G401 (cell line): ENCODE results near the gene FOXP1. TPM values are rescaled to one million over a fixed set of nuclear protein-coding genes. Genes with fewer than 3 reads are reported as not detected.

Experiments used
- DNase-seq: peaks from one replicate; pipeline ENCODE4 v3.0.0-alpha.2; 2015; ENCODE audit warnings: low spot score
- in situ Hi-C: cut with HindIII; loops from 2 replicates; pipeline ENCODE4 v1.10.0; 2016; ENCODE audit warnings: low sequenced_read_pairs, mixed read lengths
- total RNA-seq: library from RNA; depleted of rRNA; stranded (reverse); fragments of >200 nt; shearing (Covaris generic); gene quantifications from 2 replicates; pipeline ENCODE4 v1.2.3, GENCODE V29; 2014

FOXP1 gene
- total RNA-seq, 1 experiment from 2014 or later: 9.7 TPM

GRCh38 chr3:71047616-71048531 lies 535.7 kb downstream of the FOXP1 start:
- DNase-seq: no peak
- in situ Hi-C loops: no loop called here

- in situ Hi-C loops: no loop called here
- no peak for DNase-seq
Measured at GRCh38 chr3:71046791-71047190, 536.7 kb downstream of the FOXP1 start.

GRCh38 chr3:71045917-71046282 lies 537.6 kb downstream of the FOXP1 start:
- in situ Hi-C loops: no loop called here
- no peak for DNase-seq

- in situ Hi-C loops: no loop called here
Measured at GRCh38 chr3:71045212-71045916, 538.2 kb downstream of the FOXP1 start.

GRCh38 chr3:71042759-71043158 lies 540.8 kb downstream of the FOXP1 start:
- in situ Hi-C loops: no loop called here

More at GRCh38 chr3:71045212-71045916, 538.2 kb downstream of the FOXP1 start:
- no peak for DNase-seq

GRCh38 chr3:71041371-71041770 lies 542.2 kb downstream of the FOXP1 start:
- in situ Hi-C loops: no loop called here

More at GRCh38 chr3:71042759-71043158, 540.8 kb downstream of the FOXP1 start:
- DNase-seq: no peak

GRCh38 chr3:71039332-71039731 lies 544.2 kb downstream of the FOXP1 start:
- in situ Hi-C loops: no loop called here

More at GRCh38 chr3:71041371-71041770, 542.2 kb downstream of the FOXP1 start:
- no peak for DNase-seq

GRCh38 chr3:71037775-71038174 lies 545.8 kb downstream of the FOXP1 start:
- DNase-seq: no peak
- in situ Hi-C loops: no loop called here

More at GRCh38 chr3:71039332-71039731, 544.2 kb downstream of the FOXP1 start:
- no peak for DNase-seq

GRCh38 chr3:71035886-71036285 lies 547.6 kb downstream of the FOXP1 start:
- DNase-seq: no peak
- in situ Hi-C loops: no loop called here

- in situ Hi-C loops: no loop called here
- no peak for DNase-seq
Measured at GRCh38 chr3:71035314-71035713, 548.2 kb downstream of the FOXP1 start.

- in situ Hi-C loops: no loop called here
- no peak for DNase-seq
Measured at GRCh38 chr3:71033681-71034220, 549.8 kb downstream of the FOXP1 start.

GRCh38 chr3:71031914-71032521 lies 551.5 kb downstream of the FOXP1 start:
- no peak for DNase-seq
- in situ Hi-C loops: no loop called here

GRCh38 chr3:71031181-71031580 lies 552.3 kb downstream of the FOXP1 start:
- in situ Hi-C loops: no loop called here
- no peak for DNase-seq

GRCh38 chr3:71030748-71031147 lies 552.8 kb downstream of the FOXP1 start:
- in situ Hi-C loops: no loop called here
- no peak for DNase-seq

GRCh38 chr3:71029770-71030169 lies 553.8 kb downstream of the FOXP1 start:
- no peak for DNase-seq
- in situ Hi-C loops: no loop called here

GRCh38 chr3:71028802-71029201 lies 554.7 kb downstream of the FOXP1 start:
- in situ Hi-C loops: no loop called here
- DNase-seq: no peak

GRCh38 chr3:71028184-71028583 lies 555.3 kb downstream of the FOXP1 start:
- no peak for DNase-seq
- in situ Hi-C loops: no loop called here

- DNase-seq: no peak
- in situ Hi-C loops: no loop called here
Measured at GRCh38 chr3:71026634-71027578, 556.6 kb downstream of the FOXP1 start.

- DNase-seq: no peak
- in situ Hi-C loops: no loop called here
Measured at GRCh38 chr3:71025516-71025915, 558.0 kb downstream of the FOXP1 start.
